HuH-7 (cell line): Measurements from ENCODE around the gene TIMM10.

Experiments used
- DNase-seq: peaks from one replicate; pipeline ENCODE4 v3.0.0; 2011; ENCODE audit warnings: low spot score

The TIMM10 gene

DNA sequence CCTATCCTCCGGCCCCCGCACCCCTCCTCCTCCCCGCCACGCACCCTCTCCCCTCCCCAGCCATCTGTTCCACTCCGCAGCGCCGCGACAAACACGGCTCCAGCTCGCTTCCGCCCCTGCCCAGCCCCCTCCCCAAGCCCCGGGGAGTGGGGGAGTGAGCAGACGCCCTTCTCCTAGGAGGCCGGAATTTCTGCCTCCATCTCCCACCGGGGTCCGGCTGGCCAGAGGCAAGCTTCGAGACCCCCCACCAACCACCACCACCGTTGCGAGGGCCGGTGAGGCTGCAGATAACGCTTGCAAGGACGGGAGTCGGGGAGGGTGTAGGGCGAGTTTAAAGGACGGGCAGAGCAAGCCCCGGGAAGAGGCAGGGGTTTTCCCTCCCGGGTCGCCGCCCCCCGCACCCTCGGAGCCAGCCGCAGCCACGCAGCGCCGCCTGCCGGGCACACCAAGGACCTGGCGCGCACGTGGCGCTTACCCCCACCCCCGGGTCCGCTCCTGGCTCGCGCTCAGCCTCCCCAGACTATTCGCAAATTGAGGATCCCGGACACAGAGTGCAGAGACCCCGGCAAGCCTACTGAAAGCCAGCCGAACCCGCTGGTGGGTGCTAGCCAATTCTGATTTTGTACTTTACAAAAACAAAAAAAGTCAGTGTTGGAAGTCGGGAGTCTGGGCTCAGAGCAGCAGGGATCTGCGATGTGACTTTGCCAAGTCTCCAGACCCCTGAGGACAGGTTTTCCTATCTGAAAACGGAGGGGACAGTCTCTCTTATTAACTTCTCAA lies 47.6 kb downstream of the TIMM10 start:
- peak; percentile 100 for DNase-seq

DNA sequence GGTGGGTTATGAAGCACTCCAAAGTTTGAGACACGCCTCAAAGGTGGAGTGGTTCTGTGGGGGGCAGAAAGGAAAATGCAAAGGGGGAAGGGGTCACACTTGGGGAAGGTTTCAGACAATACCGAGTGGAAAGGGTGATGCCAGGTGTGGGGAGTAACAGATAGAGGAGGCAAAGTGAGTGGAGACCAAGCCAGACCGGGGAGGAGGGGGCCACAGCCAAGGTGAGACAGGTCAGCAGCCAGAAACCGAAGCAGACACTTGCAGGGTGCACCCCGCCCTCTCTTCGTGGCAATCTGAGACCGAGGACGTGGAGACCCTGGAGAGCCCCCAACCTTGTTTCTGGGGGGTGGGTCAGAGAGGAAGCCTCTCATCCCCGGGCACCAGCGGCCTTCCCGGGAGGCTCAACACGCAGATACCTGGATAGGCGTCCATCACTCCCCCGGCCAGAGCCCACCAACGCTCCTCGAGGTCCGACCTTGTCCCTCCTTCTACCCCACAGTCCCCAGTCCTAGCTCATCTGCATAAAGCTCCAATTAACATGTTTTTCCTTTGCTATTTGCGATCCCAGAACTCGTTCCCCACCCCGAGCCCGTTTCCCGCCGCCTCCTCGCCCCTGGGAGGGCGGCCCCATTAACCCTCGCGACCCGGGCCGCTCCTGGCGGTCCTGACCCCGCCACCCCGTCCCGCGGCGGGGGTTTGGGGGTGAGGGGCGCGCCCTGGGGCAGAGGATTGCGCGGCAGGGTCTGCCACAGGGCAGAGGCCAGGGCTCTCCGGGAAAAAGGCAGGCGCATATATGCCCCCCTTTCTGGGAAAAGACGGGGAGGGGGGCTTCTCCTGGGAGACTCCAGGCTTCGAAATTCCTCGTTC lies 48.4 kb downstream of the TIMM10 start:
- DNase-seq: no peak

- DNase-seq: no peak
Observed at GRCh38 chr11:57481315-57481714, 49.2 kb downstream of the TIMM10 start.

GRCh38 chr11:57480409-57481137 lies 50.0 kb downstream of the TIMM10 start:
- peak; percentile 100 for DNase-seq

- DNase-seq: peak; percentile 86
Observed at GRCh38 chr11:57479911-57480310, 50.6 kb downstream of the TIMM10 start.

- DNase-seq: no peak
Observed at GRCh38 chr11:57479021-57479663, 51.4 kb downstream of the TIMM10 start.
